Coronary artery (tissue), 2 donors: ENCODE measurements around the gene SPATA19.

ENCODE experiments used
- DNase-seq: peaks from one replicate; pipeline ENCODE4 v3.0.0-alpha.2; 2017; ENCODE audit warnings: low spot score
- H3K27ac ChIP-seq, 2 donors: fragments of 200-600 bp; sonication (generic); one replicate each; pipeline ENCODE4 v1.5.1; 2016 to 2019
- H3K4me3 ChIP-seq: fragments of 200-600 bp; sonication (generic); 2 replicates; pipeline ENCODE4 v1.5.1; 2016; ENCODE audit warnings: mild to moderate bottlenecking, moderate library complexity
- CTCF ChIP-seq: fragments of 200-600 bp; sonication (generic); IDR thresholded peaks from one replicate; pipeline ENCODE4 v1.5.1; 2019; ENCODE audit warnings: antibody characterized with exemption

The SPATA19 gene

DNA sequence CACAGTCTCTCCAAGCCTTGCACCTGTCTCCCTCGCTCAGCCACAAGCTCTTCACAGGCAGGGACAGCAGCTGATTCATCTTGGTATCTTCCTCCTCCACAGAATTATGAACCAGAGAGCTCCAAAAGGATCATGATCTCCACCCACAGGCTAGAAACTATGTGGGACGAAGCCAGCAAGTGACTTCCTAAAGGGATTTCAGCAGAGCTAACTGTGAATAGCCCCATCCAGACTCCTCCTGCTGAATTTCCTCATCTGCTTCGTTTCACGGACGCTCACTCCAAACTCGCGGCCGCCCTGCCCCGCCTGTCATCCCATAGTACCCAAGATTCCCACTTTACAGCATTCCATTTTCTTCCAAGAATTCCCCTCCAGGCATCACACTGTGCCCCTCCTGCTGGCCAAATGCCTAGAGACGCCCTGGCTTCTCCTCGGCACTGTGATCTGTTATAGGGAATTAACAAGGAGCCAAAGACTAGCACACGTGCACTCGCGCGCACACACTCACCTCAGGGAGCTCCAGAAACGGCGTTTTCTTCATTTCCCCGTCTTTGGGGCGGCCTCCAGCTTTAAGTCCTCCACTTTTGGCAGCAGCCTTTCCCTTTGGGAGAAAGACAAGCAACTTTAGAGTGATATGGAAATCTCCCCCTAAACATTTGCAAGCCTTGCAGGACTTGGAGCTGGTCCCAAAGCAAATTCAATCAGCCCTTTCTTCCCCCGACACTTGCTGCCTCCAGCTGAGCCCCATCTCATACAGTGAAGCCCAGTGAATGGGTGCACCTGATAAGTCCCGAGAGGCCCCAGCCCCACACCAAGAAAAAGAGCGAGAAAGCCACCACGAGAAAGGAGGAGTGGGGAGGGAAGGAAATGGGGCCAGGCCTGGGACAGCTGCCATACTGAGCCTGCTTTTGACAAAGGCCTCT lies 35.5 kb downstream of the SPATA19 start:
- DNase-seq: peak; percentile 50
- H3K27ac ChIP-seq: no peak overlapping the region
- TF ChIP-seq CTCF: no peak
- no peak overlapping the region for H3K4me3 ChIP-seq

GRCh38 chr11:133808393-133809140 lies 36.7 kb downstream of the SPATA19 start:
- H3K27ac ChIP-seq: no peak overlapping the region
- no peak overlapping the region for H3K4me3 ChIP-seq
- no peak for TF ChIP-seq CTCF
- DNase-seq: no peak

- Histone ChIP-seq H3K4me3 (no peak overlapping the region), H3K27ac (no peak overlapping the region)
- TF ChIP-seq CTCF: no peak
- DNase-seq: no peak
Measured at GRCh38 chr11:133803026-133803425, 42.3 kb downstream of the SPATA19 start.

DNA sequence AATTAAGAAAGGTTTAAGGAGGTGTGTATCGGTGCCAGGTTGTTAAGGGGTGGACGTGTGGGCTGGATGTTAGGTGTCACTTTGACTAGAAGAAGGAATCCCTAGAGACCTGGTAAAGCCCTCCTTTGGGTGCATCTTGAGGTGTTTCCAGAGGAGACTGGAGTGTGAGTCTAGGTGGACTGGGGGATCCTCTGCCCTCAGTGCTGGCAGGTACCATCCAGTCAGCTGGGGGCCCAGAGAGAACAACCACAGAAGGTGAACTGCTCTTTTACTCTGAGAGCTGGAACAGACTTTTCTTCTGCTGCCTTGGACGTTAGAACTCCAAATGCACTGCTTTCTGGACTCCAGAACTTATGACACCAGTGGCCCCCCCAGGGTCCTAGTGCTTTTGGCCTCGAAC lies 44.0 kb downstream of the SPATA19 start:
- no peak for TF ChIP-seq CTCF
- H3K4me3 ChIP-seq: no peak overlapping the region
- no peak for DNase-seq
- H3K27ac ChIP-seq: no peak overlapping the region

DNA sequence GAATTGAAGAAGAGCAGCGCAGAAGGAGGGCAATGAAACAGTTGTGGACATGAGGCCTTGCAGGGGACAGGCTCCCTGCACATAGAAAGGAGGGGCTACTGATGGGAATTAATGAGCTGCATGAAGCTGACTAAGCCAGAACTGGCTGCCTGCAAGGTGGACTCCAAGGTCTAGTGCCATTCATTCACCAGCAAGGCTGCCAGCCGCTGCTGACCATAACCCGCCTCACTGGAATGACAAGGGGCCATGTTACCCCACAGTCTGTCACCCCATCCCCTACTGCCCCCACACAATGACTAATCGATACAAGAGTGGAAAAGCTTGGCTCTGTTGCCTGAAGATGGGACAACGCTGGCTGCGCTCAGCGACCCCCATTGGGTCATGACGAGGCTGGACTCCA lies 44.6 kb downstream of the SPATA19 start:
- Histone ChIP-seq H3K27ac (no peak overlapping the region), H3K4me3 (no peak overlapping the region)
- no peak for TF ChIP-seq CTCF
- no peak for DNase-seq

- Histone ChIP-seq H3K27ac (no peak overlapping the region), H3K4me3 (no peak overlapping the region)
- no peak for DNase-seq
- no peak for TF ChIP-seq CTCF
Measured at GRCh38 chr11:133797554-133797953, 47.8 kb downstream of the SPATA19 start.
